ENCODE measurements around the gene PCTP.

Gene PCTP

GRCh38 chr17:55750750-55751657, at the start of gene PCTP:
TSS of gene PCTP (plus strand) at chr17:55751051. CDS start at chr17:55751104, 53 bp downstream.
- peak; percentile 61 for DNase-seq (ENCODE audit: low read depth, low spot score)

- no peak for DNase-seq (ENCODE audit: low read depth, low spot score)
These were observed 48.7 kb upstream of the PCTP start for GRCh38 chr17:55702150-55702549.

- no peak for DNase-seq (ENCODE audit: low read depth, low spot score)
These were observed 46.5 kb upstream of the PCTP start for GRCh38 chr17:55704401-55704800.

GRCh38 chr17:55705847-55706246, 45.0 kb upstream of the PCTP start:
- no peak for DNase-seq (ENCODE audit: low read depth, low spot score)

- DNase-seq (ENCODE audit: low read depth, low spot score), result no peak
These were observed 43.8 kb upstream of the PCTP start for GRCh38 chr17:55706808-55707773.

GRCh38 chr17:55708175-55708974, 42.5 kb upstream of the PCTP start:
- DNase-seq (ENCODE audit: low read depth, low spot score), result no peak

- DNase-seq (ENCODE audit: low read depth, low spot score), result no peak
These were observed 41.4 kb upstream of the PCTP start for GRCh38 chr17:55709440-55709839.

GRCh38 chr17:55709984-55710383, 40.9 kb upstream of the PCTP start:
- no peak for DNase-seq (ENCODE audit: low read depth, low spot score)

- no peak for DNase-seq (ENCODE audit: low read depth, low spot score)
These were observed 40.4 kb upstream of the PCTP start for GRCh38 chr17:55710410-55710809.

- no peak for DNase-seq (ENCODE audit: low read depth, low spot score)
These were observed 39.9 kb upstream of the PCTP start for GRCh38 chr17:55710829-55711496.

- DNase-seq (ENCODE audit: low read depth, low spot score), result no peak
These were observed 33.4 kb upstream of the PCTP start for GRCh38 chr17:55717432-55717831.

GRCh38 chr17:55717898-55718735, 32.7 kb upstream of the PCTP start:
- DNase-seq (ENCODE audit: low read depth, low spot score), result no peak

GRCh38 chr17:55720919-55721836, 29.7 kb upstream of the PCTP start:
- DNase-seq (ENCODE audit: low read depth, low spot score), result no peak

GRCh38 chr17:55722016-55722736, 28.7 kb upstream of the PCTP start:
- no peak for DNase-seq (ENCODE audit: low read depth, low spot score)

GRCh38 chr17:55722742-55723487, 27.9 kb upstream of the PCTP start, which contains the start of gene TMEM100:
TSS of gene TMEM100 (minus strand) at chr17:55722864. CDS start at chr17:55721070, 1,794 bp downstream.
- DNase-seq (ENCODE audit: low read depth, low spot score), result no peak

- DNase-seq (ENCODE audit: low read depth, low spot score), result no peak
These were observed 27.4 kb upstream of the PCTP start for GRCh38 chr17:55723488-55723848.

GRCh38 chr17:55726440-55726839, 24.4 kb upstream of the PCTP start:
- DNase-seq (ENCODE audit: low read depth, low spot score), result no peak

Data from iPS DF 19.7 (cell line).